ENCODE results near the gene CLECL1.

CLECL1 gene

GRCh38 chr12:9732921-9733461 lies at the start of gene CLECL1:
Gene CLECL1 (minus strand): TSS chr12:9733097.
- no peak for DNase-seq (ENCODE audit: low read depth in 3 of 3, low spot score in 1 of 3)

- no peak for DNase-seq (ENCODE audit: low read depth in 3 of 3, low spot score in 1 of 3)
Measured at GRCh38 chr12:9781360-9781759, 48.5 kb upstream of the CLECL1 start.

- no peak for DNase-seq (ENCODE audit: low read depth in 3 of 3, low spot score in 1 of 3)
Measured at GRCh38 chr12:9779209-9779608, 46.3 kb upstream of the CLECL1 start.

- no peak for DNase-seq (ENCODE audit: low read depth in 3 of 3, low spot score in 1 of 3)
Measured at GRCh38 chr12:9776781-9777180, 43.9 kb upstream of the CLECL1 start.

- DNase-seq (ENCODE audit: low read depth in 3 of 3, low spot score in 1 of 3) = no peak
Measured at GRCh38 chr12:9773216-9773877, 40.5 kb upstream of the CLECL1 start.

- no peak for DNase-seq (ENCODE audit: low read depth in 3 of 3, low spot score in 1 of 3)
Measured at GRCh38 chr12:9763025-9763424, 30.1 kb upstream of the CLECL1 start.

- no peak for DNase-seq (ENCODE audit: low read depth in 3 of 3, low spot score in 1 of 3)
Measured at GRCh38 chr12:9762369-9762768, 29.5 kb upstream of the CLECL1 start.

- no peak for DNase-seq (ENCODE audit: low read depth in 3 of 3, low spot score in 1 of 3)
Measured at GRCh38 chr12:9761419-9761781, 28.5 kb upstream of the CLECL1 start.

GRCh38 chr12:9760699-9761418 lies 28.0 kb upstream of the CLECL1 start, which contains the start of gene CD69:
Gene CD69 (minus strand): TSS chr12:9760901. CDS start chr12:9760820, 81 bp downstream.
- DNase-seq (ENCODE audit: low read depth in 3 of 3, low spot score in 1 of 3) = peak; percentile 48 to 77 (median 65)

- DNase-seq (ENCODE audit: low read depth in 3 of 3, low spot score in 1 of 3) = no peak
Measured at GRCh38 chr12:9760120-9760519, 27.2 kb upstream of the CLECL1 start.

- no peak for DNase-seq (ENCODE audit: low read depth in 3 of 3, low spot score in 1 of 3)
Measured at GRCh38 chr12:9759694-9760093, 26.8 kb upstream of the CLECL1 start.

- no peak for DNase-seq (ENCODE audit: low read depth in 3 of 3, low spot score in 1 of 3)
Measured at GRCh38 chr12:9758119-9758518, 25.2 kb upstream of the CLECL1 start.

GRCh38 chr12:9757433-9758025 lies 24.6 kb upstream of the CLECL1 start:
- no peak for DNase-seq (ENCODE audit: low read depth in 3 of 3, low spot score in 1 of 3)

GRCh38 chr12:9756706-9757105 lies 23.8 kb upstream of the CLECL1 start:
- no peak for DNase-seq (ENCODE audit: low read depth in 3 of 3, low spot score in 1 of 3)

GRCh38 chr12:9756170-9756569 lies 23.3 kb upstream of the CLECL1 start:
- no peak for DNase-seq (ENCODE audit: low read depth in 3 of 3, low spot score in 1 of 3)

- DNase-seq (ENCODE audit: low read depth in 3 of 3, low spot score in 1 of 3) = no peak
Measured at GRCh38 chr12:9755567-9755966, 22.7 kb upstream of the CLECL1 start.

GRCh38 chr12:9755035-9755434 lies 22.1 kb upstream of the CLECL1 start:
- no peak for DNase-seq (ENCODE audit: low read depth in 3 of 3, low spot score in 1 of 3)

- DNase-seq (ENCODE audit: low read depth in 3 of 3, low spot score in 1 of 3) = no peak
Measured at GRCh38 chr12:9754099-9754927, 21.4 kb upstream of the CLECL1 start.

- DNase-seq (ENCODE audit: low read depth in 3 of 3, low spot score in 1 of 3) = no peak
Measured at GRCh38 chr12:9753498-9753897, 20.6 kb upstream of the CLECL1 start.

- no peak for DNase-seq (ENCODE audit: low read depth in 3 of 3, low spot score in 1 of 3)
Measured at GRCh38 chr12:9753073-9753472, 20.2 kb upstream of the CLECL1 start.
